ENCODE data around the gene TEDC1.

Gene TEDC1

GRCh38 chr14:105533391-105533790, 42.3 kb downstream of the TEDC1 start:
- POLR2A ChIA-PET: no interaction called here
- CTCF ChIA-PET: interaction anchor here (1.0 to 2.8 kb wide), 7 partner anchors 8 to 163 kb away, joined by 3 to 10 read pairs (median 4); no protein-coding TSS in a partner anchor
- DNase-seq (ENCODE audit: low read depth, low spot score): no peak
- TF ChIP-seq CTCF (IDR thresholded peaks at IDR 0.05; ENCODE audit: insufficient read depth, low read length, missing control alignments): no peak
- no peak overlapping the region for H3K4me3 ChIP-seq (ENCODE audit: low read depth, low read length)

GRCh38 chr14:105533811-105534498, 42.9 kb downstream of the TEDC1 start:
- no peak for TF ChIP-seq CTCF (IDR thresholded peaks at IDR 0.05; ENCODE audit: insufficient read depth, low read length, missing control alignments)
- ChIA-PET CTCF (interaction anchor here (1.0 to 2.8 kb wide), 4 partner anchors 10 to 160 kb away, joined by 3 to 10 read pairs (median 4); no protein-coding TSS in a partner anchor), POLR2A (no interaction called here)
- no peak for DNase-seq (ENCODE audit: low read depth, low spot score)
- H3K4me3 ChIP-seq (ENCODE audit: low read depth, low read length): no peak overlapping the region

- no peak for TF ChIP-seq CTCF (IDR thresholded peaks at IDR 0.05; ENCODE audit: insufficient read depth, low read length, missing control alignments)
- H3K4me3 ChIP-seq (ENCODE audit: low read depth, low read length): no peak overlapping the region
- POLR2A ChIA-PET: no interaction called here
- CTCF ChIA-PET: interaction anchor here (1.9 kb wide), 1 partner anchor 10 kb away, joined by 12 read pairs; no protein-coding TSS in a partner anchor
- DNase-seq (ENCODE audit: low read depth, low spot score): no peak
These were observed 43.5 kb downstream of the TEDC1 start for GRCh38 chr14:105534586-105534985.

DNA sequence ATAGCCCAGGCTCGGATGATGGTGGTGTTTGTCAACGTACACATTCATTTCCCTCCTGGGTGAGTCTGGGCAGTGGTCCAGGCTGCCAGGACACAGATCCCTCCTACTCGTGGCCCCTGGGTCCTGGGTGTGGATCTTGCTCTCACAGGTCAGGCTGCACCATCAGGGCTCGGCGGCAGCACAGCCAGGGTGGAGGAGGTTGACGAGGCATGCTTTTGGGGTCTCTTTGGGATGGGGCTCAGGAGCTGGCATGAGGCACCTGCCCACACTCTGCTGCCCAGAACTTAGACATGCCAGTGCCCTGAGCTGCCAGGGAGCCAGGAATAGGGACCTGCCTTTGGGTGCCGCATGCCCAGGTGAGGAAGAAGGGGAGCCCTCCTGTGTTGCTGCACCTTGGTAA, 45.0 kb downstream of the TEDC1 start:
- CTCF ChIA-PET: interaction anchor here (1.2 to 1.9 kb wide), 3 partner anchors 9 to 43 kb away, joined by 3 to 12 read pairs (median 4); no protein-coding TSS in a partner anchor
- POLR2A ChIA-PET: no interaction called here
- TF ChIP-seq CTCF (IDR thresholded peaks at IDR 0.05; ENCODE audit: insufficient read depth, low read length, missing control alignments): no peak
- H3K4me3 ChIP-seq (ENCODE audit: low read depth, low read length): no peak overlapping the region
- DNase-seq (ENCODE audit: low read depth, low spot score): no peak

DNA sequence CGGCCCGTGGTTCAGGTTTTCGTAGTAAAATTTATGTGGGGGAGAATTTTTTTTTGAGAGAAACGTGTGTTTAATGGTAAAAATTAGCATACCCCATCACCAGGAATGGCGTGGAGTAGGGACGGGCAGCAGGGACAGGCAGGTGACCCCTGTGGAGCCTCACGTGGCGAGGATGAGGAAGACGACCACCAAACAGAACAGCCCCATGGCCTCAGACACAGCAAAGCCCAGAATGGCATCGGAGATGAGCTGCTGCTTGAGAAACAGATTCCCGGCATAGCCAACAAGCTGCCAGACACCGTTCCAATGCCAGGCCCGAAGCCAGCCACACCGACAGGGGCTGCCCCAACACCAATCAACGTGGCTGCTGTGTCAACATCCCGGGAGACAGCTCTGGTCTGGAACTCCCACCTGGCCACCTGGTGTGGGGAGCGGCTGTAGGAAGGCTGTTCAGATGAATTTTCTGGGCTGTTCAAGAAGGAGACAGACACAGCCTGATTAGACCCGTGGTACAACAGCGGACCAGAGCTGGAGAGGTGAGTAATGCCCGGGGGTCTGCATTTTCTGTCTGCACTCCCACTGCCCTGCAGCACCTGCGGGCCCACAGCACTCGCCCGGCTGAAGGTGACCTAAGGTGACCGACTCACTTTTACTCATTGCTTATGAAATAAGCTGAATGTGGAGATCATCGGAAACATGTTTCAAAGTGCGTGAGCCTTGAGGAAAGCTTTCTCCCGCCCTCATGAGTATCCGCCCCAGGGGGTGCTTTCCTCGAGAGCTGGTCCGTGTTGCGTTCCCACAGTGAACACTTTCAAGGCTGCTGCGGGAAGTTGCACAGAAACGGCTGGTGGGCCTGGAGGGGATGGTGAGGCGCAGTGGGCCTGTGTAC, 45.9 kb downstream of the TEDC1 start:
- no peak for DNase-seq (ENCODE audit: low read depth, low spot score)
- ChIA-PET CTCF (interaction anchor here (0.6 to 2.1 kb wide), 10 partner anchors 8 to 171 kb away, joined by 3 to 12 read pairs (median 4); no protein-coding TSS in a partner anchor), POLR2A (no interaction called here)
- no peak overlapping the region for H3K4me3 ChIP-seq (ENCODE audit: low read depth, low read length)
- no peak for TF ChIP-seq CTCF (IDR thresholded peaks at IDR 0.05; ENCODE audit: insufficient read depth, low read length, missing control alignments)
